GM12864 (cell line): ENCODE data around the gene TTI1.

Source experiments
- DNase-seq: peaks from one replicate; pipeline ENCODE4 v3.0.0-alpha.2; 2011; ENCODE audit warnings: low read depth
- H3K4me3 ChIP-seq: 2 replicates; pipeline ENCODE4 v1.5.1; 2011; ENCODE audit warnings: mild to moderate bottlenecking, low read depth, low read length, control low read depth
- CTCF ChIP-seq: IDR thresholded peaks from 2 replicates; pipeline ENCODE4 v1.5.1; 2011; ENCODE audit warnings: low read depth, mild to moderate bottlenecking, moderate library complexity, low read length, control low read depth, inconsistent platforms; ENCODE audit errors: missing control alignments

Gene TTI1

GRCh38 chr20:38005903-38006302 lies 27.4 kb downstream of the TTI1 start:
- no peak for TF ChIP-seq CTCF
- no peak overlapping the region for H3K4me3 ChIP-seq
- DNase-seq, result no peak

GRCh38 chr20:38004416-38004815 lies 28.8 kb downstream of the TTI1 start:
- no peak for DNase-seq
- H3K4me3 ChIP-seq, result no peak overlapping the region
- no peak for TF ChIP-seq CTCF

GRCh38 chr20:38002422-38002821 lies 30.8 kb downstream of the TTI1 start:
- no peak for DNase-seq
- no peak for TF ChIP-seq CTCF
- no peak overlapping the region for H3K4me3 ChIP-seq

- no peak for TF ChIP-seq CTCF
- H3K4me3 ChIP-seq, result no peak overlapping the region
- no peak for DNase-seq
Observed at GRCh38 chr20:38001981-38002380, 31.3 kb downstream of the TTI1 start.

- TF ChIP-seq CTCF, result no peak
- DNase-seq, result no peak
- no peak overlapping the region for H3K4me3 ChIP-seq
Observed at GRCh38 chr20:38001173-38001875, 31.9 kb downstream of the TTI1 start.

GRCh38 chr20:38000293-38000692 lies 33.0 kb downstream of the TTI1 start:
- H3K4me3 ChIP-seq, result no peak overlapping the region
- TF ChIP-seq CTCF, result no peak
- DNase-seq, result no peak
